Erythroblast (primary cell): ENCODE data around the gene DTNB.

Experiments
- GATA1 ChIP-seq: IDR thresholded peaks from 2 replicates; pipeline ENCODE4 v1.6.1; 2011; ENCODE audit warnings: low read depth, mild to moderate bottlenecking, control low read depth, low read length, moderate library complexity
- POLR2A ChIP-seq: IDR thresholded peaks from 2 replicates; pipeline ENCODE4 v1.6.1; 2011; ENCODE audit warnings: mild to moderate bottlenecking, low read length

GRCh38 chr2:25576596-25576995 lies 96.8 kb downstream of the DTNB start:
- TF ChIP-seq POLR2A: no peak
- TF ChIP-seq GATA1: no peak
